ENCODE data around the gene PJA2. TPM values are rescaled to one million over a fixed set of nuclear protein-coding genes. Genes with fewer than 3 reads are reported as not detected.

The PJA2 gene
- total RNA-seq, 4 donors from 2014 or later = 95.4 to 159 (median 134) TPM

- peaks cover 0 to 51% (median 0%) of the 10 kb centered on the region in 4 donors for H3K4me1 ChIP-seq
- no peak overlapping the region for H3K27ac ChIP-seq
These were observed 39.4 kb downstream of the PJA2 start for GRCh38 chr5:109370343-109370742.

GRCh38 chr5:109365653-109366052 is 44.1 kb downstream of the PJA2 start:
- H3K36me3 ChIP-seq = peaks cover 0 to 63% (median 0%) of the 10 kb centered on the region in 3 donors
- H3K4me1 ChIP-seq = peaks cover 0 to 27% (median 0%) of the 10 kb centered on the region in 4 donors
- no peak overlapping the region for H3K27ac ChIP-seq

More at GRCh38 chr5:109370343-109370742, 39.4 kb downstream of the PJA2 start:
- H3K9me3 ChIP-seq = peaks cover 0 to 12% (median 2%) of the 10 kb centered on the region in 4 donors
- no peak overlapping the region for H3K4me3 ChIP-seq
- H3K36me3 ChIP-seq = peaks cover 0 to 40% (median 0%) of the 10 kb centered on the region in 3 donors
- H3K27me3 ChIP-seq = no peaks in the 10 kb centered on the region
- 91 to 95% methylated on average over 2 of the region's 2 CpGs for WGBS, 2 donors
- TF ChIP-seq EP300 (IDR thresholded peaks at IDR 0.05) (no peak), CTCF (IDR thresholded peaks at IDR 0.05) (no peak), POLR2A (IDR thresholded peaks at IDR 0.05) (no peak)
- DNase-seq (ENCODE audit: low spot score in 2 of 2) = no peak

DNA sequence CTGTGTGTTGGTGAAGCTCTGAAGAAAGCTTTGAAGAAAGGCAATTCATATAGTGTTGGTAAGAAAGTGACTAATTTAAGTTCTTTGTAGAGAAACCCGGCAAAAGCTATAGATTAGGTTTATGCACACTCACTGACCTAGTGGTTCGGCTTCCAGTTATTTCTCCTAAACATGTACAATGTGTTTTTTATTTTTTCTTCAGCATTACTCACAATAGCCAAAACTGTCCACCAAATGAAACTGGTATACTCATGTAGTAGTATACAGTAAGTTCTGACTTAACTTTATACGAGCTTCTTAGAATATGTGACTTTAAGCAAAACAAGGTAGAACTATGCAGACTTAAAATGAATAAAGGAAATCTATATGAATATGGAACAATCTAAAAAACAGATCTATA is 44.8 kb downstream of the PJA2 start:
- Histone ChIP-seq H3K4me1 (peaks cover 0 to 26% (median 0%) of the 10 kb centered on the region in 4 donors), H3K27ac (no peak overlapping the region), H3K27me3 (no peaks in the 10 kb centered on the region), H3K4me3 (no peak overlapping the region), H3K36me3 (peaks cover 0 to 68% (median 0%) of the 10 kb centered on the region in 3 donors), H3K9me3 (peaks cover 0 to 12% (median 2%) of the 10 kb centered on the region in 4 donors)
- no peak for DNase-seq (ENCODE audit: low spot score in 2 of 2)
- 77 to 90% methylated on average over 3 of the region's 3 CpGs for WGBS, 2 donors
- TF ChIP-seq CTCF (IDR thresholded peaks at IDR 0.05) (no peak), EP300 (IDR thresholded peaks at IDR 0.05) (no peak), POLR2A (IDR thresholded peaks at IDR 0.05) (no peak)

More at GRCh38 chr5:109365653-109366052, 44.1 kb downstream of the PJA2 start:
- no peaks in the 10 kb centered on the region for H3K27me3 ChIP-seq
- H3K9me3 ChIP-seq = peaks cover 0 to 12% (median 2%) of the 10 kb centered on the region in 4 donors
- no peak for TF ChIP-seq EP300 (IDR thresholded peaks at IDR 0.05)
- TF ChIP-seq CTCF (IDR thresholded peaks at IDR 0.05) = no peak
- no peak for TF ChIP-seq POLR2A (IDR thresholded peaks at IDR 0.05)
- H3K4me3 ChIP-seq = no peak overlapping the region
- DNase-seq (ENCODE audit: low spot score in 2 of 2) = no peak

GRCh38 chr5:109359642-109360041 is 50.1 kb downstream of the PJA2 start:
- no peak for DNase-seq (ENCODE audit: low spot score in 2 of 2)
- WGBS, 2 donors = 56 to 61% methylated on average over 3 of the region's 3 CpGs
- TF ChIP-seq CTCF (IDR thresholded peaks at IDR 0.05) = no peak
- TF ChIP-seq EP300 (IDR thresholded peaks at IDR 0.05) = no peak
- TF ChIP-seq POLR2A (IDR thresholded peaks at IDR 0.05) = no peak
- Histone ChIP-seq H3K36me3 (peaks cover 0 to 46% (median 0%) of the 10 kb centered on the region in 3 donors), H3K4me1 (peaks cover 0 to 22% (median 7%) of the 10 kb centered on the region in 4 donors), H3K27ac (no peak overlapping the region), H3K9me3 (no peaks in the 10 kb centered on the region), H3K27me3 (no peaks in the 10 kb centered on the region), H3K4me3 (no peak overlapping the region)

GRCh38 chr5:109357807-109358206 is 52.0 kb downstream of the PJA2 start:
- Histone ChIP-seq H3K4me3 (no peak overlapping the region), H3K9me3 (no peaks in the 10 kb centered on the region), H3K27ac (no peak overlapping the region), H3K36me3 (peaks cover 0 to 45% (median 0%) of the 10 kb centered on the region in 3 donors), H3K4me1 (peaks cover 0 to 11% (median 6%) of the 10 kb centered on the region in 4 donors), H3K27me3 (no peaks in the 10 kb centered on the region)
- 78 to 92% methylated on average over 2 of the region's 2 CpGs for WGBS, 2 donors
- TF ChIP-seq EP300 (IDR thresholded peaks at IDR 0.05) (no peak), CTCF (IDR thresholded peaks at IDR 0.05) (no peak), POLR2A (IDR thresholded peaks at IDR 0.05) (no peak)
- no peak for DNase-seq (ENCODE audit: low spot score in 2 of 2)

Measured in tibial nerve (tissue), 4 donors.